Mononuclear cell (primary cell): ENCODE measurements around the gene ERC1. TPM values are rescaled to one million over a fixed set of nuclear protein-coding genes. Genes with fewer than 3 reads are reported as not detected.
"Not testable (repeated sequence)": the region's sequence is repeated elsewhere in the genome, so short reads cannot be mapped to it uniquely, and the experiment has no call there.

Source experiments
- H3K27me3 ChIP-seq: 2 replicates; pipeline ENCODE4 v1.6.0; 2011; ENCODE audit warnings: low read length, control low read depth; ENCODE audit not compliant: insufficient read depth
- H3K4me1 ChIP-seq: 2 replicates; pipeline ENCODE4 v1.5.1; 2011; ENCODE audit warnings: mild to moderate bottlenecking, low read length, control low read depth; ENCODE audit not compliant: insufficient read depth
- H3K4me3 ChIP-seq: 2 replicates; pipeline ENCODE4 v1.5.1; 2011; ENCODE audit warnings: mild to moderate bottlenecking, low read length, moderate library complexity
- H3K9me3 ChIP-seq: 2 replicates; pipeline ENCODE4 v1.5.1; 2011; ENCODE audit warnings: low read depth, mild to moderate bottlenecking, control low read depth, low read length
- total RNA-seq: library from RNA; depleted of rRNA; stranded (reverse); fragments of >200 nt; gene quantifications from one replicate; pipeline ENCODE4 v1.2.3, GENCODE V29; 2012

The ERC1 gene
- total RNA-seq, 1 donor: 30.2 TPM

- H3K4me1 ChIP-seq: no peaks in the 10 kb centered on the region
Measured at GRCh38 chr12:1064317-1064716, 73.3 kb downstream of the ERC1 start.

GRCh38 chr12:1065629-1066028, 74.6 kb downstream of the ERC1 start:
- Histone ChIP-seq H3K9me3 (peaks cover 16% of the 10 kb centered on the region), H3K27me3 (no peaks in the 10 kb centered on the region), H3K4me3 (no peak overlapping the region), H3K4me1 (no peaks in the 10 kb centered on the region)

More at GRCh38 chr12:1064317-1064716, 73.3 kb downstream of the ERC1 start:
- Histone ChIP-seq H3K9me3 (peaks cover 19% of the 10 kb centered on the region), H3K4me3 (no peak overlapping the region), H3K27me3 (no peaks in the 10 kb centered on the region)

GRCh38 chr12:1069846-1070245, 78.8 kb downstream of the ERC1 start:
- Histone ChIP-seq H3K4me3 (no peak overlapping the region), H3K27me3 (no peaks in the 10 kb centered on the region), H3K9me3 (no peaks in the 10 kb centered on the region), H3K4me1 (no peaks in the 10 kb centered on the region)

GRCh38 chr12:1071182-1071581, 80.2 kb downstream of the ERC1 start:
- Histone ChIP-seq H3K9me3 (no peaks in the 10 kb centered on the region), H3K4me1 (no peaks in the 10 kb centered on the region), H3K27me3 (no peaks in the 10 kb centered on the region), H3K4me3 (no peak overlapping the region)

DNA sequence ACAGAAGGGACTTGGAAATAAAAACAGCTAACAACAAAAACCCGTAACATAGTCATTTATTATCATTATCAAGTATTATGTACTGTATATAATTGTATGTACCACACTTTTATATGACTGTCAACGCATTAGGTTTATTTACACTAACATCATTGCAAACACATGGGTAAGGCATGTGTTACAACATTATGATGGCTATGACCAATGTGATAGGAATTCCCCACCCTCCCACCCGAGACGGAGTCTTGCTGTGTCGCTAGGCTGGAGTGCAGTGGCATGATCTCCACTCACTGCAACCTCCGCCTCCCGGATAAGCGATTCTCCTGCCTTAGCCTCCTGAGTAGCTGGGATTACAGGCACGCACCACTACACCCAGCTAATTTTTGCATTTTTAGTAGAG, 82.6 kb downstream of the ERC1 start:
- Histone ChIP-seq H3K4me1 (no peaks in the 10 kb centered on the region), H3K9me3 (no peaks in the 10 kb centered on the region), H3K27me3 (no peaks in the 10 kb centered on the region), H3K4me3 (no peak overlapping the region)

DNA sequence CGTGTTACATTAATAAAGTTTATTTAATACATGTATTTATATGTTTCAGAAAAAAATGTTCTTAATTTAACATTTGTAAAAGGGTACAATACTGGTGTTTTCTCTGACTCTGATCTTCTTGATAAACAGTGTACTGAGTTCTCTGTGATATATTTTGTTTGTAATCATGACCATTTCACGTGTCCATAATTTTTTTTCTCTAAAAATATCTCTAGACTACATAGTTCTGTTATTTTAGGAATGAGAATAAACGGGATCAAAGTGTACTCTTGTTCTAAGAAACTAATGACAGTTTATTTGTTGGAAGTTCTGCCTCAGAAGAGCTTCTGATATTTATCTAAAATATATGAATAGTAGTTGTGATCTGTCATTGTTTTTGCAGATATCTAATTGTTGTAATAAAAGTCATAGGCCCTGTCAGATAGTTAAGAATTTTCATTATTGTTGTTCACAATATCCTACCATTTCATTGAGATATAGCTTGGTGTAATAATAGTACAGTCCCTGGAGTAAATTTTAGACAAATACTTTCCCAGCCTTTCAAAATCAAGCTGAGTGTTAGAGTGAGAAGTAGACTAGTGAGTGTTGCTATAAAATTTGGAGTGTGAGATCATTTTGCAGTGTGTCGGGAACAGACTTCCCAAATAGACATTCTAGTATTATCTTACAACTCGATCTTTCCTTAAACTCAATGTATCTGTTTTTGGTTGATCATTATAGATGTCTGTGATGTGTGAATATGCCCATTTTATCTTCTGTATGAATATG, 86.2 kb downstream of the ERC1 start:
- no peaks in the 10 kb centered on the region for H3K27me3 ChIP-seq
- H3K4me3 ChIP-seq: no peak overlapping the region
- H3K4me1 ChIP-seq: no peaks in the 10 kb centered on the region
- no peaks in the 10 kb centered on the region for H3K9me3 ChIP-seq

- Histone ChIP-seq H3K4me1 (no peaks in the 10 kb centered on the region), H3K27me3 (no peaks in the 10 kb centered on the region), H3K4me3 (no peak overlapping the region), H3K9me3 (no peaks in the 10 kb centered on the region)
Measured at GRCh38 chr12:1078002-1078401, 87.0 kb downstream of the ERC1 start.

- H3K27me3 ChIP-seq: no peaks in the 10 kb centered on the region
- no peaks in the 10 kb centered on the region for H3K4me1 ChIP-seq
- no peak overlapping the region for H3K4me3 ChIP-seq
- no peaks in the 10 kb centered on the region for H3K9me3 ChIP-seq
Measured at GRCh38 chr12:1080520-1081223, 89.6 kb downstream of the ERC1 start.

DNA sequence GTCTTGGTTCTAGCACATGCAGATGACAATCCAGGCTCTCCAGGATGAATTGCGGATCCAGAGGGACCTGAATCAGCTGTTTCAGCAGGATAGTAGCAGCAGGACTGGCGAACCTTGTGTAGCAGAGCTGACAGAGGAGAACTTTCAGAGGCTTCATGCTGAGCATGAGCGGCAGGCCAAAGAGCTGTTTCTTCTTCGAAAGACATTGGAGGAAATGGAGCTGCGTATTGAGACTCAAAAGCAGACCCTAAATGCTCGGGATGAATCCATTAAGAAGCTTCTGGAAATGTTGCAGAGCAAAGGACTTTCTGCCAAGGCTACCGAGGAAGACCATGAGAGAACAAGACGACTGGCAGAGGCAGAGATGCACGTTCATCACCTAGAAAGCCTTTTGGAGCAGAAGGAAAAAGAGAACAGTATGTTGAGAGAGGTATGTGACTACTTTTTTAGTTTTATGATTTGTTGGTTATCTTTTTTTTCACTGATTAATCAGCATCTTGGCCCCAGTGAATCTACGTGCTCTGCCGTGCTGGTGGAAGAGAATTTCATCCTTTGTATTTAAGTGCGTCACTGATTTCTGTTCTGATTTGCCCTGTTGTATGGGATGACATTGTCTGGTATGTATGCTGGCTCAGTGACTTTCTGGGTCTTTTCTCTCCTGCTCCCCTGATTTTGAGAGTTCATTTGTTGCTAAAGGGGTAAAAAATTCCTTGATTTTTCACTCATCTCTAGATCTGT, 92.3 kb downstream of the ERC1 start:
- Histone ChIP-seq H3K27me3 (no peaks in the 10 kb centered on the region), H3K9me3 (no peaks in the 10 kb centered on the region), H3K4me1 (no peaks in the 10 kb centered on the region), H3K4me3 (no peak overlapping the region)

DNA sequence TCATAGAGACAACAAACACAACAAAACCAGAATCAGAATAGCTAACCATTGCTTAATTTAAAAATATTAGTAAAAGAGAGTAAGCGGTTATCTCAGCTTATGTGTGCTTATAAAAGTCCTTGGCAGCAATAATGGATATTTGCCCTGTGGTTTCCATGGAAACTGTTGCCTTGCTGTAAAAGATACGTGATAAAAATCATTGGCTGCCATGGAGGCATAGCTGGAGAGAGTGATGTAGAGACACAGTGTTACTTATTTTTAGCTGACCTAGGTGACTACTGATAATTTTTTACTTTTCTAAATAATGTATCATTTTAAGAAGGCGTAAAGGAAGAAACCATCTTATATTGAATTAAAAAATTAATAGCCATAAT, 92.9 kb downstream of the ERC1 start:
- no peaks in the 10 kb centered on the region for H3K9me3 ChIP-seq
- no peaks in the 10 kb centered on the region for H3K4me1 ChIP-seq
- H3K27me3 ChIP-seq: no peaks in the 10 kb centered on the region
- no peak overlapping the region for H3K4me3 ChIP-seq

- Histone ChIP-seq H3K27me3 (no peaks in the 10 kb centered on the region), H3K4me1 (no peaks in the 10 kb centered on the region), H3K4me3 (no peak overlapping the region), H3K9me3 (no peaks in the 10 kb centered on the region)
Measured at GRCh38 chr12:1091350-1091749, 100.3 kb downstream of the ERC1 start.

- H3K4me3 ChIP-seq: no peak overlapping the region
- H3K9me3 ChIP-seq: no peaks in the 10 kb centered on the region
- H3K4me1 ChIP-seq: no peaks in the 10 kb centered on the region
- H3K27me3 ChIP-seq: no peaks in the 10 kb centered on the region
Measured at GRCh38 chr12:1093166-1093751, 102.2 kb downstream of the ERC1 start.

DNA sequence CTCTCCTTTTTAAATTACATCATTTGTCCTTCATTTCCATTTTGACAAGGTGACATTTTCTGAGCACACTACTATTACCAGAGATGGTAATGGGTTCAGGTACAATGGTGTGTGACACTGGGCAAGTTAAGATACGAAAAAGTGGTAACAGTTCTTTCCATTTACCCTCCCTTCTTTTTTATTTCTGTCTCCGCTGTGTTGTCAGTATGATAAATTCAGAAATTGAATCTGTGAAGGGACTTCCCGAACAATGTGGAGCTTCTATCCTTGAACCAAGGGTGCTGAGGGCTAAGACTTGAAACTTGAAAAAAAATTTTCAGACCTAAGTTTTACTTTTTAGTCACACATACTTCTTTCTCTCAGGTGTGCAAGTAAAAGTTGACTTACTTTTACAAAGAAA, 103.7 kb downstream of the ERC1 start:
- no peaks in the 10 kb centered on the region for H3K9me3 ChIP-seq
- no peaks in the 10 kb centered on the region for H3K4me1 ChIP-seq
- no peak overlapping the region for H3K4me3 ChIP-seq
- no peaks in the 10 kb centered on the region for H3K27me3 ChIP-seq

- Histone ChIP-seq H3K4me3 (no peak overlapping the region), H3K4me1 (peaks cover 8% of the 10 kb centered on the region), H3K9me3 (no peaks in the 10 kb centered on the region), H3K27me3 (no peaks in the 10 kb centered on the region)
Measured at GRCh38 chr12:1099158-1099557, 108.1 kb downstream of the ERC1 start.

- H3K9me3 ChIP-seq, H3K4me3 ChIP-seq, H3K27me3 ChIP-seq, H3K4me1 ChIP-seq: not testable (repeated sequence)
Measured at GRCh38 chr12:1099618-1100017, 108.6 kb downstream of the ERC1 start.
